H9 (cell line): Measurements from ENCODE around the gene TMED8. TPM values are rescaled to one million over a fixed set of nuclear protein-coding genes. Genes with fewer than 3 reads are reported as not detected.

Experiments used
- DNase-seq: peaks from one replicate; pipeline ENCODE4 v3.0.0-alpha.2; 2017
- H2AFZ ChIP-seq: one replicate; pipeline ENCODE4 v1.6.1; 2013; ENCODE audit warnings: mild to moderate bottlenecking, low read length, control low read depth, moderate library complexity
- H2AK5ac ChIP-seq: 2 replicates; pipeline ENCODE4 v1.6.1; 2013; ENCODE audit warnings: low read length, control low read depth, mixed read lengths; ENCODE audit not compliant: insufficient read length
- H2BK120ac ChIP-seq: one replicate; pipeline ENCODE4 v1.6.1; 2013; ENCODE audit warnings: low read depth, mild to moderate bottlenecking, low read length, control low read depth, inconsistent platforms; ENCODE audit not compliant: poor library complexity, severe bottlenecking
- H2BK12ac ChIP-seq: 2 replicates; pipeline ENCODE4 v1.6.1; 2013; ENCODE audit warnings: low read length, control low read depth, mixed read lengths, low read depth; ENCODE audit not compliant: insufficient read length
- H2BK15ac ChIP-seq: 2 replicates; pipeline ENCODE4 v1.6.1; 2013; ENCODE audit warnings: low read depth, low read length, control low read depth
- H2BK20ac ChIP-seq: one replicate; pipeline ENCODE4 v1.6.1; 2013; ENCODE audit warnings: low read depth, mild to moderate bottlenecking, low read length, control low read depth, inconsistent platforms; ENCODE audit not compliant: poor library complexity, severe bottlenecking
- H2BK5ac ChIP-seq: 2 replicates; pipeline ENCODE4 v1.6.1; 2013; ENCODE audit warnings: low read length, control low read depth, mixed read lengths; ENCODE audit not compliant: insufficient read length
- H3K14ac ChIP-seq: 2 replicates; pipeline ENCODE4 v1.6.1; 2013; ENCODE audit warnings: low read length, control low read depth; ENCODE audit not compliant: insufficient read depth
- H3K18ac ChIP-seq: 2 replicates; pipeline ENCODE4 v1.6.1; 2013; ENCODE audit warnings: low read depth, mild to moderate bottlenecking, mixed read lengths, low read length, control low read depth; ENCODE audit not compliant: insufficient read length
- H3K23ac ChIP-seq: 2 replicates; pipeline ENCODE4 v1.6.1; 2013; ENCODE audit warnings: low read length, control low read depth, mixed read lengths, low read depth; ENCODE audit not compliant: insufficient read length
- H3K23me2 ChIP-seq: 2 replicates; pipeline ENCODE4 v1.6.1; 2013; ENCODE audit warnings: low read depth, mild to moderate bottlenecking, mixed read lengths, low read length, control low read depth; ENCODE audit not compliant: insufficient read length, poor library complexity, severe bottlenecking
- H3K27ac ChIP-seq: 2 replicates; pipeline ENCODE4 v1.5.1; 2013; ENCODE audit warnings: low read length, control low read depth, mixed read lengths, low read depth; ENCODE audit not compliant: insufficient read length
- H3K27me3 ChIP-seq: 2 replicates; pipeline ENCODE4 v1.6.1; 2013; ENCODE audit warnings: low read length, control low read depth, inconsistent platforms; ENCODE audit not compliant: insufficient read depth
- H3K4ac ChIP-seq: 2 replicates; pipeline ENCODE4 v1.6.1; 2013; ENCODE audit warnings: low read depth, mild to moderate bottlenecking, control low read depth, inconsistent platforms, low read length, moderate library complexity
- H3K4me1 ChIP-seq: 2 replicates; pipeline ENCODE4 v1.6.1; 2013; ENCODE audit warnings: low read length, control low read depth, inconsistent platforms; ENCODE audit not compliant: insufficient read depth
- H3K4me2 ChIP-seq: 2 replicates; pipeline ENCODE4 v1.6.1; 2013; ENCODE audit warnings: low read length, control low read depth, mixed read lengths; ENCODE audit not compliant: insufficient read length, insufficient read depth
- H3K56ac ChIP-seq: 2 replicates; pipeline ENCODE4 v1.6.1; 2013; ENCODE audit warnings: low read depth, mild to moderate bottlenecking, mixed read lengths, low read length, control low read depth; ENCODE audit not compliant: insufficient read length
- H3K79me1 ChIP-seq: 2 replicates; pipeline ENCODE4 v1.6.1; 2013; ENCODE audit warnings: low read depth, mild to moderate bottlenecking, moderate library complexity, low read length, control low read depth, inconsistent platforms; ENCODE audit not compliant: insufficient read depth, poor library complexity, severe bottlenecking
- H3K79me2 ChIP-seq: 2 replicates; pipeline ENCODE4 v1.6.1; 2013; ENCODE audit warnings: low read length, control low read depth, inconsistent platforms; ENCODE audit not compliant: insufficient read depth
- H3K9ac ChIP-seq: 2 replicates; pipeline ENCODE4 v1.6.1; 2013; ENCODE audit warnings: low read length, control low read depth, mixed read lengths; ENCODE audit not compliant: insufficient read length; ENCODE audit errors: extremely low read depth
- H3K9me3 ChIP-seq: one replicate; pipeline ENCODE4 v1.6.1; 2013; ENCODE audit warnings: low read depth, low read length, inconsistent platforms; ENCODE audit not compliant: control insufficient read depth
- H3T11ph ChIP-seq: one replicate; pipeline ENCODE4 v1.6.1; 2013; ENCODE audit warnings: mild to moderate bottlenecking, low read length, control low read depth, inconsistent platforms
- H4K20me1 ChIP-seq: one replicate; pipeline ENCODE4 v1.6.1; 2013; ENCODE audit not compliant: control insufficient read depth, insufficient read length, insufficient read depth
- H4K5ac ChIP-seq: 2 replicates; pipeline ENCODE4 v1.6.1; 2013; ENCODE audit warnings: low read depth, mild to moderate bottlenecking, mixed read lengths, low read length, control low read depth; ENCODE audit not compliant: insufficient read length
- H4K8ac ChIP-seq: replicated peaks from 2 replicates; pipeline ENCODE4 v1.6.1; 2013; ENCODE audit warnings: low read length, control low read depth, mixed read lengths, low read depth; ENCODE audit not compliant: insufficient read length
- H4K91ac ChIP-seq: 2 replicates; pipeline ENCODE4 v1.6.1; 2013; ENCODE audit warnings: low read depth, mild to moderate bottlenecking, moderate library complexity, mixed read lengths, low read length, control low read depth; ENCODE audit not compliant: insufficient read length
- H3K27ac Mint-ChIP-seq, 3 experiments: 2 replicates in 2 of 3; 3 replicates in 1 of 3; pipeline ENCODE4 v1.8.0; 2020 to 2021; ENCODE audit warnings: mixed read lengths in 3 of 3, mild to moderate bottlenecking in 1 of 3, moderate library complexity in 1 of 3
- H3K27me3 Mint-ChIP-seq: 2 replicates; pipeline ENCODE4 v1.8.0; 2021; ENCODE audit warnings: low read depth, mild to moderate bottlenecking, moderate library complexity, mixed read lengths
- H3K36me3 Mint-ChIP-seq, 3 experiments: 2 replicates in 2 of 3; 3 replicates in 1 of 3; pipeline ENCODE4 v1.8.0; 2020 to 2021; ENCODE audit warnings: low read depth in 3 of 3, mixed read lengths in 3 of 3; ENCODE audit not compliant: insufficient read depth in 1 of 3
- H3K4me1 Mint-ChIP-seq, 2 experiments: 2 replicates each; pipeline ENCODE4 v1.8.0; 2020; ENCODE audit warnings: mixed read lengths in 2 of 2
- H3K4me3 Mint-ChIP-seq, 2 experiments: 2 replicates in 1 of 2; 3 replicates in 1 of 2; pipeline ENCODE4 v1.8.0; 2020 to 2021; ENCODE audit warnings: mild to moderate bottlenecking in 2 of 2, mixed read lengths in 2 of 2, moderate library complexity in 1 of 2
- H3K9me3 Mint-ChIP-seq, 2 experiments: 2 replicates in 1 of 2; 3 replicates in 1 of 2; pipeline ENCODE4 v1.8.0; 2020; ENCODE audit warnings: mild to moderate bottlenecking in 2 of 2, mixed read lengths in 2 of 2, moderate library complexity in 1 of 2
- CTCF ChIP-seq: fragments of 200-600 bp; sonication (generic); conservative IDR thresholded peaks from 3 replicates; pipeline ENCODE4 v1.8.0; 2021; ENCODE audit warnings: antibody characterized with exemption, mild to moderate bottlenecking
- WGBS: extraction: QIAGEN DNeasy Blood & Tissue Kit; methylation state at CpG from one replicate; pipeline ENCODE4 v1.1.7; 2013; ENCODE audit warnings: missing lambda C conversion rate, low lambda C conversion rate, mixed read lengths; ENCODE audit not compliant: insufficient read length; ENCODE audit errors: extremely low coverage; 5-methylcytosine and 5-hydroxymethylcytosine counted together
- total RNA-seq: library from RNA; stranded (reverse); gene quantifications from 2 replicates; pipeline ENCODE4 v1.2.1, GENCODE V29; 2021

Gene TMED8
- total RNA-seq, 1 experiment from 2014 or later, result 9.5 TPM

GRCh38 chr14:77290705-77291104 lies 86.2 kb downstream of the TMED8 start:
- Histone ChIP-seq H3K4ac (no peak overlapping the region), H3K23me2 (no peaks in the 10 kb centered on the region)
- peaks cover 7 to 8% of the 10 kb centered on the region in 2 experiments for H3K4me1 Mint-ChIP-seq

More at GRCh38 chr14:77290705-77291104, 86.2 kb downstream of the TMED8 start:
- Histone ChIP-seq H3K56ac (no peak overlapping the region), H3K18ac (no peak overlapping the region), H3T11ph (no peak overlapping the region), H4K5ac (no peak overlapping the region), H3K79me1 (no peaks in the 10 kb centered on the region), H2BK120ac (no peak overlapping the region), H3K27me3 (no peaks in the 10 kb centered on the region), H3K9ac (no peak overlapping the region), H2BK12ac (no peak overlapping the region), H3K23ac (no peak overlapping the region), H2AK5ac (no peak overlapping the region), H3K9me3 (no peaks in the 10 kb centered on the region), H2AFZ (no peak overlapping the region), H4K91ac (no peak overlapping the region), H3K4me2 (no peak overlapping the region), H4K20me1 (no peaks in the 10 kb centered on the region), H3K27ac (no peak overlapping the region), H4K8ac (no peak overlapping the region), H3K14ac (no peak overlapping the region), H2BK15ac (no peak overlapping the region), H3K4me1 (no peaks in the 10 kb centered on the region), H3K79me2 (no peaks in the 10 kb centered on the region), H2BK5ac (no peak overlapping the region), H2BK20ac (no peak overlapping the region)
- no CpG with 5 or more reads among the region's 4 CpGs for WGBS
- no peak overlapping the region for H3K4me3 Mint-ChIP-seq
- peaks cover 2 to 19% (median 11%) of the 10 kb centered on the region in 3 experiments for H3K36me3 Mint-ChIP-seq
- H3K27me3 Mint-ChIP-seq, result no peaks in the 10 kb centered on the region
- H3K9me3 Mint-ChIP-seq, result no peaks in the 10 kb centered on the region
- TF ChIP-seq CTCF, result peak; percentile 59
- H3K27ac Mint-ChIP-seq, result peak overlapping the region in 1 of 3 experiments; percentile 70; a peak in 1 of 7 replicates
- no peak for DNase-seq
